HCT116 (cell line): ENCODE data around the gene TARS1. TPM values are rescaled to one million over a fixed set of nuclear protein-coding genes. Genes with fewer than 3 reads are reported as not detected.

Experiments
- ATAC-seq: fragments of 200-7000 bp; cut with Tn5 transposase; 2 replicates; pipeline ENCODE4 v1.9.1; 2020; ENCODE audit warnings: mild to moderate bottlenecking, moderate library complexity
- BruUV-seq: library from RNA; stranded (reverse); fragments of 400-500 nt; replicated peaks from 2 replicates; lab custom pipeline; 2021; lab: Mats Ljungman, UMichigan
- CTCF ChIA-PET: fragments of 300-600 bp; sonication (Branson Sonifier 250); formaldehyde crosslinking; loops from one replicate; lab custom pipeline; 2021; ENCODE audit warnings: antibody characterized with exemption; lab: Charles Lee
- POLR2A ChIA-PET: fragments of 300-600, 350-600 bp; sonication (Branson Sonifier 250); formaldehyde crosslinking; loops from one replicate; lab custom pipeline; 2021; ENCODE audit warnings: antibody characterized with exemption; lab: Charles Lee
- RAD21 ChIA-PET, 2 experiments: fragments of 300-600 bp; sonication (Branson Sonifier 250); formaldehyde crosslinking; loops; one replicate each; lab custom pipeline; 2023; ENCODE audit warnings: low total read pairs in 2 of 2; ENCODE audit not compliant: uncharacterized antibody in 2 of 2, unreplicated experiment in 2 of 2, low non-redundant PET in 1 of 2; lab: Charles Lee
- DNase-seq: peaks from one replicate; pipeline ENCODE4 v3.0.0-alpha.2; 2010; ENCODE audit warnings: low read depth, low spot score
- H2AFZ ChIP-seq: fragments of 200-600 bp; shearing (Covaris generic), sonication (generic); 2 replicates; pipeline ENCODE4 v1.6.1; 2017; ENCODE audit warnings: low read depth, mixed run types, mixed read lengths, antibody characterized with exemption, low read length; ENCODE audit not compliant: poor library complexity, severe bottlenecking
- H3K27ac ChIP-seq: 2 replicates; pipeline ENCODE4 v1.5.1; 2012; ENCODE audit warnings: low read depth, low read length
- H3K27me3 ChIP-seq: fragments of 200-600 bp; sonication (generic); 2 replicates; pipeline ENCODE4 v1.6.1; 2016; ENCODE audit warnings: mixed run types, low read length, mixed read lengths; ENCODE audit not compliant: insufficient read depth
- H3K36me3 ChIP-seq, 2 experiments: fragments of 200-500 bp in 1 of 2; fragments of 200-600 bp in 1 of 2; sonication (Bioruptor generic) in 1 of 2; sonication (generic) in 1 of 2; 2 replicates each; pipeline versions ENCODE4 v1.5.1 to v1.6.1; 2014 to 2016; ENCODE audit warnings: low read length in 2 of 2, inconsistent platforms in 1 of 2, mixed read lengths in 1 of 2, mixed run types in 1 of 2; ENCODE audit not compliant: insufficient read depth in 2 of 2, control insufficient read depth in 1 of 2
- H3K4me1 ChIP-seq, 2 experiments: fragments of 200-600 bp in 1 of 2; sonication (generic) in 1 of 2; 2 replicates each; pipeline versions ENCODE4 v1.5.1 to v1.6.1; 2012 to 2017; ENCODE audit warnings: low read length in 2 of 2, inconsistent platforms in 1 of 2, mild to moderate bottlenecking in 1 of 2, mixed read lengths in 1 of 2, mixed run types in 1 of 2, moderate library complexity in 1 of 2; ENCODE audit not compliant: insufficient read depth in 2 of 2, control insufficient read depth in 1 of 2
- H3K4me2 ChIP-seq: fragments of 200-600 bp; sonication (generic); 2 replicates; pipeline ENCODE4 v1.6.1; 2017; ENCODE audit warnings: mixed run types, low read length, mixed read lengths
- H3K4me3 ChIP-seq, 2 experiments: fragments of 200-600 bp in 1 of 2; sonication (generic) in 1 of 2; replicated peaks in 1 of 2; 2 replicates each; pipeline ENCODE4 v1.5.1; 2011 to 2016; ENCODE audit warnings: low read length in 2 of 2, control low read depth in 1 of 2, low read depth in 1 of 2, mild to moderate bottlenecking in 1 of 2, mixed read lengths in 1 of 2, mixed run types in 1 of 2
- H3K79me2 ChIP-seq: fragments of 200-600 bp; sonication (generic); 2 replicates; pipeline ENCODE4 v1.6.1; 2017; ENCODE audit warnings: mild to moderate bottlenecking, mixed run types, low read length, moderate library complexity, mixed read lengths; ENCODE audit not compliant: insufficient read depth
- H3K9ac ChIP-seq: fragments of 200-600 bp; sonication (generic); 2 replicates; pipeline ENCODE4 v1.6.1; 2016; ENCODE audit warnings: low read length, mixed read lengths
- H3K9me2 ChIP-seq: fragments of 200-600 bp; sonication (generic), shearing (Covaris generic); 2 replicates; pipeline ENCODE4 v1.6.1; 2017; ENCODE audit warnings: mixed run types, mild to moderate bottlenecking, moderate library complexity; ENCODE audit not compliant: insufficient read depth
- H3K9me3 ChIP-seq, 2 experiments: fragments of 200-500 bp in 1 of 2; fragments of 200-600 bp in 1 of 2; sonication (Bioruptor generic) in 1 of 2; sonication (generic) in 1 of 2; 2 replicates each; pipeline ENCODE4 v1.6.1; 2014 to 2017; ENCODE audit warnings: low read length in 2 of 2, mixed read lengths in 2 of 2, inconsistent platforms in 1 of 2, low read depth in 1 of 2, mild to moderate bottlenecking in 1 of 2, mixed run types in 1 of 2, moderate library complexity in 1 of 2; ENCODE audit not compliant: control insufficient read depth in 1 of 2, insufficient read depth in 1 of 2
- H4K20me1 ChIP-seq: fragments of 200-600 bp; sonication (generic), shearing (Covaris generic); 2 replicates; pipeline ENCODE4 v1.6.1; 2017; ENCODE audit warnings: mixed run types, mild to moderate bottlenecking, moderate library complexity; ENCODE audit not compliant: insufficient read depth
- CBX3 ChIP-seq: IDR thresholded peaks from 2 replicates; pipeline ENCODE4 v1.6.1; 2012; ENCODE audit warnings: low read depth
- CEBPB ChIP-seq: IDR thresholded peaks from 2 replicates; pipeline ENCODE4 v1.6.1; 2012; ENCODE audit warnings: low read depth
- ELF1 ChIP-seq: IDR thresholded peaks from 2 replicates; pipeline ENCODE4 v1.6.1; 2012; ENCODE audit warnings: low read depth, borderline replicate concordance
- EZH2 ChIP-seq: fragments of 200-600 bp; sonication (generic); IDR thresholded peaks from 2 replicates; pipeline ENCODE4 v1.6.1; 2017; ENCODE audit warnings: antibody characterized with exemption, mixed run types
- EZH2phosphoT487 ChIP-seq: fragments of 200-600 bp; IDR thresholded peaks from 2 replicates; pipeline ENCODE4 v1.6.1; 2018; ENCODE audit warnings: antibody characterized with exemption, borderline replicate concordance
- FOSL1 ChIP-seq: IDR thresholded peaks from 2 replicates; pipeline ENCODE4 v1.6.1; 2012; ENCODE audit warnings: low read depth
- JUND ChIP-seq: IDR thresholded peaks from 2 replicates; pipeline ENCODE4 v1.6.1; 2012
- POLR2AphosphoS5 ChIP-seq: IDR thresholded peaks from 2 replicates; pipeline ENCODE4 v1.6.1; 2011; ENCODE audit warnings: mild to moderate bottlenecking, low read depth, low read length, moderate library complexity
- RAD21 ChIP-seq: IDR thresholded peaks from 2 replicates; pipeline ENCODE4 v1.6.1; 2012; ENCODE audit warnings: low read depth, mild to moderate bottlenecking
- SIN3A ChIP-seq: IDR thresholded peaks from 2 replicates; pipeline ENCODE4 v1.6.1; 2012; ENCODE audit warnings: low read depth
- SP1 ChIP-seq: IDR thresholded peaks from 2 replicates; pipeline ENCODE4 v1.6.1; 2012; ENCODE audit warnings: low read depth
- SRF ChIP-seq: IDR thresholded peaks from 2 replicates; pipeline ENCODE4 v1.6.1; 2012; ENCODE audit warnings: low read depth
- TCF7L2 ChIP-seq: IDR thresholded peaks from 2 replicates; pipeline ENCODE4 v1.7.0; 2011; ENCODE audit warnings: borderline replicate concordance, inconsistent platforms; ENCODE audit not compliant: insufficient read depth, insufficient read length; ENCODE audit errors: extremely low read depth
- ZFX ChIP-seq: fragments of 450-650 bp; IDR thresholded peaks from 2 replicates; pipeline ENCODE4 v1.6.1; 2017
- intact Hi-C: fragments of 100-400 bp; cut with micrococcal nuclease; formaldehyde crosslinking; loops from 2 replicates; pipeline ENCODE4 v1.10.0; 2022
- total RNA-seq: library from RNA; stranded (reverse); gene quantifications from one replicate; pipeline ENCODE4 v1.2.1, GENCODE V29; 2021; ENCODE audit not compliant: unreplicated experiment
- TF ChIP-seq, protein P1 (sequence below): IDR thresholded peaks from 2 replicates; pipeline ENCODE4 v1.6.1; 2012; ENCODE audit warnings: low read depth
- TF ChIP-seq, protein P2 (sequence below): IDR thresholded peaks from 2 replicates; pipeline ENCODE4 v1.6.1; 2011; ENCODE audit warnings: mild to moderate bottlenecking, low read length, moderate library complexity; ENCODE audit not compliant: insufficient replicate concordance; ENCODE audit errors: extremely low read depth
- TF ChIP-seq, protein P3 (sequence below): IDR thresholded peaks from 2 replicates; pipeline ENCODE4 v1.6.1; 2012
- TF ChIP-seq, protein P4 (sequence below), 3 experiments: fragments of 200-600 bp in 1 of 3; sonication (generic) in 1 of 3; IDR thresholded peaks in 2 of 3; conservative IDR thresholded peaks in 1 of 3; 2 replicates each; pipeline ENCODE4 v1.5.1; 2012 to 2017; ENCODE audit warnings: low read depth in 2 of 3, low read length in 2 of 3, antibody characterized with exemption in 1 of 3, borderline replicate concordance in 1 of 3, control low read depth in 1 of 3, mild to moderate bottlenecking in 1 of 3, mixed read lengths in 1 of 3, mixed run types in 1 of 3, moderate library complexity in 1 of 3; ENCODE audit not compliant: insufficient read depth in 1 of 3

The TARS1 gene
- total RNA-seq, 1 experiment from 2014 or later, result 291 TPM

DNA sequence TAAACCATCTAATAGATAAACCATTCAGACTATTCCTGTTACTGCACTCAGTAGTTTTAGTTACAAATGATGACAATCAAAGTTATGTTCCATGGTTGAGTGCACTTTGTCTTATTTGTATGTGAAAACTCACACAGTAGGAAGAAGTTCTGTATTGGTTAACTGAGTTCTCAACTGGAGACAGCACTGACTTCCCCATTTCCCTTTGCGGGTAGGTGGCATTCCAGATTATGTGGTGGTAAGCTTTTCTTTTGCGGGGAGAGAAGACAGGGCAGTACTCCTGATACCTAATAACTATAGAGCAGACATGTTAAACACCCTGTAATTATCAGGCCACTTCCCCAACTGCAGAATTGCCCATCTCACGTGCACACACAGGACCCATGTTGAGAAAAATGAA, 24.4 kb downstream of the TARS1 start:
- no peaks in the 10 kb centered on the region for H3K9me2 ChIP-seq
- H3K9ac ChIP-seq, result no peak overlapping the region
- no peak overlapping the region for H3K27ac ChIP-seq
- TF ChIP-seq EZH2, result no peak
- TF ChIP-seq CEBPB, result no peak
- no peak for TF ChIP-seq SRF
- TF ChIP-seq EZH2phosphoT487, result no peak
- TF ChIP-seq, protein P1, sequence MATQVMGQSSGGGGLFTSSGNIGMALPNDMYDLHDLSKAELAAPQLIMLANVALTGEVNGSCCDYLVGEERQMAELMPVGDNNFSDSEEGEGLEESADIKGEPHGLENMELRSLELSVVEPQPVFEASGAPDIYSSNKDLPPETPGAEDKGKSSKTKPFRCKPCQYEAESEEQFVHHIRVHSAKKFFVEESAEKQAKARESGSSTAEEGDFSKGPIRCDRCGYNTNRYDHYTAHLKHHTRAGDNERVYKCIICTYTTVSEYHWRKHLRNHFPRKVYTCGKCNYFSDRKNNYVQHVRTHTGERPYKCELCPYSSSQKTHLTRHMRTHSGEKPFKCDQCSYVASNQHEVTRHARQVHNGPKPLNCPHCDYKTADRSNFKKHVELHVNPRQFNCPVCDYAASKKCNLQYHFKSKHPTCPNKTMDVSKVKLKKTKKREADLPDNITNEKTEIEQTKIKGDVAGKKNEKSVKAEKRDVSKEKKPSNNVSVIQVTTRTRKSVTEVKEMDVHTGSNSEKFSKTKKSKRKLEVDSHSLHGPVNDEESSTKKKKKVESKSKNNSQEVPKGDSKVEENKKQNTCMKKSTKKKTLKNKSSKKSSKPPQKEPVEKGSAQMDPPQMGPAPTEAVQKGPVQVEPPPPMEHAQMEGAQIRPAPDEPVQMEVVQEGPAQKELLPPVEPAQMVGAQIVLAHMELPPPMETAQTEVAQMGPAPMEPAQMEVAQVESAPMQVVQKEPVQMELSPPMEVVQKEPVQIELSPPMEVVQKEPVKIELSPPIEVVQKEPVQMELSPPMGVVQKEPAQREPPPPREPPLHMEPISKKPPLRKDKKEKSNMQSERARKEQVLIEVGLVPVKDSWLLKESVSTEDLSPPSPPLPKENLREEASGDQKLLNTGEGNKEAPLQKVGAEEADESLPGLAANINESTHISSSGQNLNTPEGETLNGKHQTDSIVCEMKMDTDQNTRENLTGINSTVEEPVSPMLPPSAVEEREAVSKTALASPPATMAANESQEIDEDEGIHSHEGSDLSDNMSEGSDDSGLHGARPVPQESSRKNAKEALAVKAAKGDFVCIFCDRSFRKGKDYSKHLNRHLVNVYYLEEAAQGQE, result no peak
- TF ChIP-seq SP1, result no peak
- no peak for TF ChIP-seq CBX3
- no peak for TF ChIP-seq ELF1
- TF ChIP-seq ZFX, result no peak
- TF ChIP-seq TCF7L2, result no peak
- TF ChIP-seq, protein P2, sequence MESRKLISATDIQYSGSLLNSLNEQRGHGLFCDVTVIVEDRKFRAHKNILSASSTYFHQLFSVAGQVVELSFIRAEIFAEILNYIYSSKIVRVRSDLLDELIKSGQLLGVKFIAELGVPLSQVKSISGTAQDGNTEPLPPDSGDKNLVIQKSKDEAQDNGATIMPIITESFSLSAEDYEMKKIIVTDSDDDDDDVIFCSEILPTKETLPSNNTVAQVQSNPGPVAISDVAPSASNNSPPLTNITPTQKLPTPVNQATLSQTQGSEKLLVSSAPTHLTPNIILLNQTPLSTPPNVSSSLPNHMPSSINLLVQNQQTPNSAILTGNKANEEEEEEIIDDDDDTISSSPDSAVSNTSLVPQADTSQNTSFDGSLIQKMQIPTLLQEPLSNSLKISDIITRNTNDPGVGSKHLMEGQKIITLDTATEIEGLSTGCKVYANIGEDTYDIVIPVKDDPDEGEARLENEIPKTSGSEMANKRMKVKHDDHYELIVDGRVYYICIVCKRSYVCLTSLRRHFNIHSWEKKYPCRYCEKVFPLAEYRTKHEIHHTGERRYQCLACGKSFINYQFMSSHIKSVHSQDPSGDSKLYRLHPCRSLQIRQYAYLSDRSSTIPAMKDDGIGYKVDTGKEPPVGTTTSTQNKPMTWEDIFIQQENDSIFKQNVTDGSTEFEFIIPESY, result no peak
- TF ChIP-seq JUND, result no peak
- no peak for TF ChIP-seq POLR2AphosphoS5
- no peak for TF ChIP-seq SIN3A
- TF ChIP-seq FOSL1, result no peak
- TF ChIP-seq RAD21, result no peak
- TF ChIP-seq, protein P3, sequence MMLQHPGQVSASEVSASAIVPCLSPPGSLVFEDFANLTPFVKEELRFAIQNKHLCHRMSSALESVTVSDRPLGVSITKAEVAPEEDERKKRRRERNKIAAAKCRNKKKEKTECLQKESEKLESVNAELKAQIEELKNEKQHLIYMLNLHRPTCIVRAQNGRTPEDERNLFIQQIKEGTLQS, result no peak
- TF ChIP-seq, protein P4, sequence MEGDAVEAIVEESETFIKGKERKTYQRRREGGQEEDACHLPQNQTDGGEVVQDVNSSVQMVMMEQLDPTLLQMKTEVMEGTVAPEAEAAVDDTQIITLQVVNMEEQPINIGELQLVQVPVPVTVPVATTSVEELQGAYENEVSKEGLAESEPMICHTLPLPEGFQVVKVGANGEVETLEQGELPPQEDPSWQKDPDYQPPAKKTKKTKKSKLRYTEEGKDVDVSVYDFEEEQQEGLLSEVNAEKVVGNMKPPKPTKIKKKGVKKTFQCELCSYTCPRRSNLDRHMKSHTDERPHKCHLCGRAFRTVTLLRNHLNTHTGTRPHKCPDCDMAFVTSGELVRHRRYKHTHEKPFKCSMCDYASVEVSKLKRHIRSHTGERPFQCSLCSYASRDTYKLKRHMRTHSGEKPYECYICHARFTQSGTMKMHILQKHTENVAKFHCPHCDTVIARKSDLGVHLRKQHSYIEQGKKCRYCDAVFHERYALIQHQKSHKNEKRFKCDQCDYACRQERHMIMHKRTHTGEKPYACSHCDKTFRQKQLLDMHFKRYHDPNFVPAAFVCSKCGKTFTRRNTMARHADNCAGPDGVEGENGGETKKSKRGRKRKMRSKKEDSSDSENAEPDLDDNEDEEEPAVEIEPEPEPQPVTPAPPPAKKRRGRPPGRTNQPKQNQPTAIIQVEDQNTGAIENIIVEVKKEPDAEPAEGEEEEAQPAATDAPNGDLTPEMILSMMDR (IDR thresholded peaks at IDR 0.05 in 2 of 3, conservative IDR thresholded peaks at IDR 0.05 in 1 of 3; ENCODE audit: borderline replicate concordance in 1 of 3, insufficient read depth in 1 of 3, low read depth in 2 of 3, low read length in 2 of 3), result no peak
- CTCF ChIA-PET, result no interaction called here
- H3K4me3 ChIP-seq, result no peak overlapping the region
- intact Hi-C loops, result no loop called here
- RAD21 ChIA-PET, result no interaction called here
- no peak for DNase-seq
- no peak overlapping the region for H3K4me2 ChIP-seq
- no TSS peak for BruUV-seq
- peaks cover 67 to 77% of the 10 kb centered on the region in 2 experiments for H3K36me3 ChIP-seq
- no peaks in the 10 kb centered on the region for H4K20me1 ChIP-seq
- no peaks in the 10 kb centered on the region; the same call in 1 of the 2 replicates for H3K79me2 ChIP-seq
- H3K9me3 ChIP-seq, result no peaks in the 10 kb centered on the region
- POLR2A ChIA-PET, result no interaction called here
- no peak for ATAC-seq
- no peaks in the 10 kb centered on the region for H3K27me3 ChIP-seq
- no peaks in the 10 kb centered on the region for H3K4me1 ChIP-seq
- H2AFZ ChIP-seq, result no peak overlapping the region
